Fibroblast of skin of right biceps (primary cell): Measurements from ENCODE around the gene RPL28.

Experiments
- DNase-seq: peaks from one replicate; pipeline ENCODE4 v3.0.0-alpha.2; 2013

RPL28 gene

GRCh38 chr19:55373993-55374757, 11.6 kb upstream of the RPL28 start:
- peak; percentile 47 for DNase-seq

GRCh38 chr19:55376241-55376933, 9.3 kb upstream of the RPL28 start, which contains the start of gene TMEM190:
Gene TMEM190 (plus strand): TSS chr19:55376826. CDS start chr19:55376854, 28 bp downstream.
- DNase-seq: no peak

GRCh38 chr19:55377356-55378131, 8.2 kb upstream of the RPL28 start:
- no peak for DNase-seq

- DNase-seq: no peak
Measured at GRCh38 chr19:55379174-55379573, 6.6 kb upstream of the RPL28 start.

GRCh38 chr19:55382013-55382412, 3.7 kb upstream of the RPL28 start:
- DNase-seq: no peak

- DNase-seq: no peak
Measured at GRCh38 chr19:55382522-55383054, 3.1 kb upstream of the RPL28 start.

GRCh38 chr19:55383279-55384130, 2.2 kb upstream of the RPL28 start:
- DNase-seq: peak; percentile 74

GRCh38 chr19:55384131-55384919, 1.4 kb upstream of the RPL28 start, which contains the start of gene TMEM238:
Gene TMEM238 (minus strand): TSS chr19:55384292. CDS start chr19:55384259, 33 bp downstream.
- no peak for DNase-seq

GRCh38 chr19:55384920-55385723, 610 bp upstream of the RPL28 start:
- peak; percentile 95 for DNase-seq

- DNase-seq: no peak
Measured at GRCh38 chr19:55386493-55386971, 800 bp downstream of the RPL28 start.

- DNase-seq: no peak
Measured at GRCh38 chr19:55387736-55388497, 2.2 kb downstream of the RPL28 start.

GRCh38 chr19:55389386-55390317, 3.9 kb downstream of the RPL28 start:
- DNase-seq: no peak

GRCh38 chr19:55390461-55390880, 4.7 kb downstream of the RPL28 start:
- DNase-seq: no peak

GRCh38 chr19:55391191-55391670, 5.5 kb downstream of the RPL28 start:
- no peak for DNase-seq

GRCh38 chr19:55391702-55392615, 6.2 kb downstream of the RPL28 start:
- peak; percentile 30 for DNase-seq

GRCh38 chr19:55392820-55393761, 7.4 kb downstream of the RPL28 start:
- no peak for DNase-seq
